ENCODE data around the gene NUP93. TPM values are rescaled to one million over a fixed set of nuclear protein-coding genes. Genes with fewer than 3 reads are reported as not detected.

Gene NUP93
- total RNA-seq, 3 donors from 2014 or later (not counting 1 experiment from before 2014, with no cell fraction given), result 83.7 to 88.8 (median 87.9) TPM

GRCh38 chr16:56722200-56722842 is 7.6 kb upstream of the NUP93 start:
- no peak for TF ChIP-seq CTCF (IDR thresholded peaks at IDR 0.05)
- H3K36me3 ChIP-seq (ENCODE audit: control insufficient read depth, insufficient read depth, low read length), result no peaks in the 10 kb centered on the region
- no peaks in the 10 kb centered on the region for H3K4me1 ChIP-seq (ENCODE audit: control insufficient read depth, insufficient read depth, low read length)
- Mint-ChIP-seq H3K27me3 (ENCODE audit: low read depth in 2 of 2) (peaks cover 21 to 22% of the 10 kb centered on the region in 2 donors), H3K4me3 (no peak overlapping the region), H3K4me1 (no peaks in the 10 kb centered on the region), H3K36me3 (no peaks in the 10 kb centered on the region), H3K9me3 (no peaks in the 10 kb centered on the region), H3K27ac (no peak overlapping the region)
- 93% methylated on average over 3 of the region's 5 CpGs for WGBS (ENCODE audit: insufficient coverage)
- no peak overlapping the region for H3K4me3 ChIP-seq (ENCODE audit: low read length)
- no peaks in the 10 kb centered on the region for H3K27me3 ChIP-seq (ENCODE audit: control insufficient read depth, insufficient read depth, low read length)
- intact Hi-C loops (cut with micrococcal nuclease), result no loop called here
- ATAC-seq, result no peak
- no peak for DNase-seq
- H3K27ac ChIP-seq (ENCODE audit: low read length), result no peak overlapping the region
- no peaks in the 10 kb centered on the region for H3K9me3 ChIP-seq (ENCODE audit: control insufficient read depth, insufficient read depth, low read length)

GRCh38 chr16:56724191-56724590 is 5.7 kb upstream of the NUP93 start:
- no peak for TF ChIP-seq CTCF (IDR thresholded peaks at IDR 0.05)
- no peaks in the 10 kb centered on the region for H3K9me3 Mint-ChIP-seq

GRCh38 chr16:56726283-56726682 is 3.6 kb upstream of the NUP93 start:
- Histone ChIP-seq H3K36me3 (ENCODE audit: control insufficient read depth, insufficient read depth, low read length) (no peaks in the 10 kb centered on the region), H3K27me3 (ENCODE audit: control insufficient read depth, insufficient read depth, low read length) (no peaks in the 10 kb centered on the region), H3K9me3 (ENCODE audit: control insufficient read depth, insufficient read depth, low read length) (no peaks in the 10 kb centered on the region), H3K4me1 (ENCODE audit: control insufficient read depth, insufficient read depth, low read length) (peaks cover 14% of the 10 kb centered on the region), H3K4me3 (ENCODE audit: low read length) (no peak overlapping the region), H3K27ac (ENCODE audit: low read length) (no peak overlapping the region)
- Mint-ChIP-seq H3K36me3 (no peaks in the 10 kb centered on the region), H3K4me1 (peaks cover 12% of the 10 kb centered on the region in 2 donors), H3K27me3 (ENCODE audit: low read depth in 2 of 2) (peaks cover 19 to 21% of the 10 kb centered on the region in 2 donors), H3K27ac (no peak overlapping the region), H3K4me3 (no peak overlapping the region), H3K9me3 (no peaks in the 10 kb centered on the region)
- DNase-seq (no peak), ATAC-seq (no peak)
- TF ChIP-seq CTCF (IDR thresholded peaks at IDR 0.05), result no peak
- WGBS (ENCODE audit: insufficient coverage), result 91% methylated on average over 2 of the region's 2 CpGs
- intact Hi-C loops (cut with micrococcal nuclease), result no loop called here

More at GRCh38 chr16:56724191-56724590, 5.7 kb upstream of the NUP93 start:
- Histone ChIP-seq H3K27ac (ENCODE audit: low read length) (no peak overlapping the region), H3K36me3 (ENCODE audit: control insufficient read depth, insufficient read depth, low read length) (no peaks in the 10 kb centered on the region), H3K9me3 (ENCODE audit: control insufficient read depth, insufficient read depth, low read length) (no peaks in the 10 kb centered on the region), H3K4me1 (ENCODE audit: control insufficient read depth, insufficient read depth, low read length) (peaks cover 4% of the 10 kb centered on the region), H3K27me3 (ENCODE audit: control insufficient read depth, insufficient read depth, low read length) (no peaks in the 10 kb centered on the region), H3K4me3 (ENCODE audit: low read length) (no peak overlapping the region)
- Mint-ChIP-seq H3K4me3 (no peak overlapping the region), H3K4me1 (peaks cover 6% of the 10 kb centered on the region in 2 donors), H3K27me3 (ENCODE audit: low read depth in 2 of 2) (peaks cover 21 to 22% of the 10 kb centered on the region in 2 donors), H3K36me3 (no peaks in the 10 kb centered on the region), H3K27ac (no peak overlapping the region)
- WGBS (ENCODE audit: insufficient coverage), result 93% methylated on average over 3 of the region's 3 CpGs
- no peak for ATAC-seq
- intact Hi-C loops (cut with micrococcal nuclease), result no loop called here
- no peak for DNase-seq

GRCh38 chr16:56726926-56727325 is 3.0 kb upstream of the NUP93 start:
- intact Hi-C loops (cut with micrococcal nuclease), result no loop called here
- Histone ChIP-seq H3K4me1 (ENCODE audit: control insufficient read depth, insufficient read depth, low read length) (peaks cover 14% of the 10 kb centered on the region), H3K4me3 (ENCODE audit: low read length) (no peak overlapping the region), H3K36me3 (ENCODE audit: control insufficient read depth, insufficient read depth, low read length) (no peaks in the 10 kb centered on the region), H3K27ac (ENCODE audit: low read length) (no peak overlapping the region), H3K27me3 (ENCODE audit: control insufficient read depth, insufficient read depth, low read length) (no peaks in the 10 kb centered on the region), H3K9me3 (ENCODE audit: control insufficient read depth, insufficient read depth, low read length) (no peaks in the 10 kb centered on the region)
- TF ChIP-seq CTCF (IDR thresholded peaks at IDR 0.05), result no peak
- H3K27ac Mint-ChIP-seq, result no peak overlapping the region
- H3K4me1 Mint-ChIP-seq, result peaks cover 12% of the 10 kb centered on the region in 2 donors
- H3K9me3 Mint-ChIP-seq, result no peaks in the 10 kb centered on the region
- ATAC-seq (no peak), DNase-seq (no peak)
- no peaks in the 10 kb centered on the region for H3K36me3 Mint-ChIP-seq
- no peak overlapping the region for H3K4me3 Mint-ChIP-seq
- H3K27me3 Mint-ChIP-seq (ENCODE audit: low read depth in 2 of 2), result peaks cover 19% of the 10 kb centered on the region in 2 donors
- 98% methylated on average over 6 of the region's 6 CpGs for WGBS (ENCODE audit: insufficient coverage)
